PFSK-1 (cell line): ENCODE measurements around the gene CYBRD1.

Experiments used
- FOXP2 ChIP-seq: optimal IDR thresholded peaks from 2 replicates; pipeline ENCODE3; 2011; ENCODE audit warnings: borderline replicate concordance, control low read depth, inconsistent platforms; ENCODE audit not compliant: insufficient read depth; ENCODE audit errors: extremely low read length, extremely low read depth
- POLR2AphosphoS5 ChIP-seq: IDR thresholded peaks from 2 replicates; pipeline ENCODE4 v1.6.1; 2012; ENCODE audit warnings: low read depth, mild to moderate bottlenecking, control low read depth, low read length, moderate library complexity
- SIN3A ChIP-seq: IDR thresholded peaks from 2 replicates; pipeline ENCODE4 v1.6.1; 2012; ENCODE audit warnings: mild to moderate bottlenecking, low read length, moderate library complexity, borderline replicate concordance; ENCODE audit not compliant: insufficient read depth
- TAF1 ChIP-seq: IDR thresholded peaks from 2 replicates; pipeline ENCODE4 v1.6.1; 2012; ENCODE audit warnings: low read length, control low read depth, borderline replicate concordance; ENCODE audit not compliant: insufficient read depth
- TF ChIP-seq, protein P1 (sequence below), 2 experiments: IDR thresholded peaks; 2 replicates each; pipeline versions ENCODE4 v1.6.1 to v1.8.0; 2011 to 2012; ENCODE audit warnings: low read depth in 2 of 2, low read length in 2 of 2, control low read depth in 1 of 2, inconsistent platforms in 1 of 2, mild to moderate bottlenecking in 1 of 2, moderate library complexity in 1 of 2; ENCODE audit not compliant: insufficient read depth in 1 of 2

CYBRD1 gene

DNA sequence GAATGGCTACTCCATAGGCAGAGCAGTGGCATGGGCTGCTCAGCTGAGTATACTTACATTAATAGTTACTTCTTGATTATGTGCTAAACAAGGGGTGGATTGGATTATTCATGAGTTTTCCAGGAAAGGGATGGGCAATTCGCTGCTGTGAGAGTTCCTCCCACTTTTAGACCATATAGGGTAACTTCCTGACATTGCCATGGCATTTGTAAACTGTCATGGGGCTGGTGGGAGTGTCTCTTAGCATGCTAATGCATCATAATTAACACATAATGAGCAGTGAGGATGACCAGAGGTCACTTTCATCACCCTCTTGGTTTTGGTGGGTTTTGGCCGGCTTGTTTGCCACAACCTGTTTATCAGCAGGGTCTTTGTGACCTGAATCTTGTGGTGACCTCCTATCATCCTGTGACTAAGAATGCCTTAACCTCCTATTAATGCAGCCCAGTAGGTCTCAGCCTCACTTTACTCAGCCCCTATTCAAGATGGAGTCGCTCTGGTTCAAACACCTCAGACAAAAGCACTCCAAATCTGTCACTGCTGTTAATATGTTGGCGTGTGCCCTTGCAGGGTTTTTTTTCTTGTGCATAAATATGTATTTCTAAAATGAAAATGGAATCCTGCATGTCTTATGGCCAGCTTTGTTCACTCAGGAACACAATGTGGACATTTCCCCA is 56.0 kb downstream of the CYBRD1 start:
- no peak for TF ChIP-seq TAF1
- no peak for TF ChIP-seq POLR2AphosphoS5
- TF ChIP-seq FOXP2: no peak
- no peak for TF ChIP-seq SIN3A
- TF ChIP-seq, protein P1, sequence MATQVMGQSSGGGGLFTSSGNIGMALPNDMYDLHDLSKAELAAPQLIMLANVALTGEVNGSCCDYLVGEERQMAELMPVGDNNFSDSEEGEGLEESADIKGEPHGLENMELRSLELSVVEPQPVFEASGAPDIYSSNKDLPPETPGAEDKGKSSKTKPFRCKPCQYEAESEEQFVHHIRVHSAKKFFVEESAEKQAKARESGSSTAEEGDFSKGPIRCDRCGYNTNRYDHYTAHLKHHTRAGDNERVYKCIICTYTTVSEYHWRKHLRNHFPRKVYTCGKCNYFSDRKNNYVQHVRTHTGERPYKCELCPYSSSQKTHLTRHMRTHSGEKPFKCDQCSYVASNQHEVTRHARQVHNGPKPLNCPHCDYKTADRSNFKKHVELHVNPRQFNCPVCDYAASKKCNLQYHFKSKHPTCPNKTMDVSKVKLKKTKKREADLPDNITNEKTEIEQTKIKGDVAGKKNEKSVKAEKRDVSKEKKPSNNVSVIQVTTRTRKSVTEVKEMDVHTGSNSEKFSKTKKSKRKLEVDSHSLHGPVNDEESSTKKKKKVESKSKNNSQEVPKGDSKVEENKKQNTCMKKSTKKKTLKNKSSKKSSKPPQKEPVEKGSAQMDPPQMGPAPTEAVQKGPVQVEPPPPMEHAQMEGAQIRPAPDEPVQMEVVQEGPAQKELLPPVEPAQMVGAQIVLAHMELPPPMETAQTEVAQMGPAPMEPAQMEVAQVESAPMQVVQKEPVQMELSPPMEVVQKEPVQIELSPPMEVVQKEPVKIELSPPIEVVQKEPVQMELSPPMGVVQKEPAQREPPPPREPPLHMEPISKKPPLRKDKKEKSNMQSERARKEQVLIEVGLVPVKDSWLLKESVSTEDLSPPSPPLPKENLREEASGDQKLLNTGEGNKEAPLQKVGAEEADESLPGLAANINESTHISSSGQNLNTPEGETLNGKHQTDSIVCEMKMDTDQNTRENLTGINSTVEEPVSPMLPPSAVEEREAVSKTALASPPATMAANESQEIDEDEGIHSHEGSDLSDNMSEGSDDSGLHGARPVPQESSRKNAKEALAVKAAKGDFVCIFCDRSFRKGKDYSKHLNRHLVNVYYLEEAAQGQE (IDR thresholded peaks at IDR 0.05; ENCODE audit: insufficient read depth in 1 of 2, low read depth in 2 of 2, low read length in 2 of 2): no peak

DNA sequence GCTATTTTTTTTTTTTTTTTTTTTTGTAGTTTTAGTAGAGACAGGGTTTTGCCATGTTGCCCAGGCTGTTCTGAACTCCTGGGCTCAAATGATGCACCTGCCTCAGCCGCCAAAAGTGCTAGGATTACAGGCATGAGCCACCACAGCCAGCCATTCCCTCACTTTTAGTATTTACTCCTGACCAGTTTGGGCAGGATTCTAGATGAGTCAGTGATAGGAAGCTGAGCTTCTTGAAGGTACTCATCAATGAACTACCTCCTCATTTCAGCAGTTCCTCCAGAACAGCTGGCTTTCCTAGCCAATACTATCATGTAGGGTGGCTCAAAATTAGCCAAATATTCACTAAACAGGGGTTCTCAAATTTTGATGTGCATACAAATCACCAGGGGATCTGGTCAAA is 57.2 kb downstream of the CYBRD1 start:
- TF ChIP-seq FOXP2 (no peak), SIN3A (no peak), POLR2AphosphoS5 (no peak), TAF1 (no peak)
- TF ChIP-seq, protein P1 (IDR thresholded peaks at IDR 0.05; ENCODE audit: insufficient read depth in 1 of 2, low read depth in 2 of 2, low read length in 2 of 2): no peak

DNA sequence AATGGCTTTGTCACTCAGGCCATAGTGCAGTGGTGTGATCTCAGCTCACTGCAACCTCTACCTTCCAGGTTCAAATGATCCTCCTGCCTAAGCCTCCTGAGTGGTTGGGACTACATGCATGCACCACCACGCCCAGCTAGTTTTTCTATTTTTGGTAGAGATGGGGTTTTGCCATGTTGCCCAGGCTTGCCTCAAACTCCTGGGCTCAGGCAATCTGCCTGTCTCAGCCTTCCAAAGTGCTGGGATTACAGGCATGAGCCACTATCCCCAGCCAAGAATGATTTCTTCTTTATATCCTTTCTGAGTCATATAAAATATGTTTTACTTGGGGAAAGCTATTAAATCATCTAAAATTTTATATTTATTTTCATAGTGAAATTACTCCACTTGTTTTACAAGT is 61.3 kb downstream of the CYBRD1 start:
- TF ChIP-seq, protein P1 (IDR thresholded peaks at IDR 0.05; ENCODE audit: insufficient read depth in 1 of 2, low read depth in 2 of 2, low read length in 2 of 2): no peak
- TF ChIP-seq TAF1 (no peak), SIN3A (no peak), POLR2AphosphoS5 (no peak), FOXP2 (no peak)

DNA sequence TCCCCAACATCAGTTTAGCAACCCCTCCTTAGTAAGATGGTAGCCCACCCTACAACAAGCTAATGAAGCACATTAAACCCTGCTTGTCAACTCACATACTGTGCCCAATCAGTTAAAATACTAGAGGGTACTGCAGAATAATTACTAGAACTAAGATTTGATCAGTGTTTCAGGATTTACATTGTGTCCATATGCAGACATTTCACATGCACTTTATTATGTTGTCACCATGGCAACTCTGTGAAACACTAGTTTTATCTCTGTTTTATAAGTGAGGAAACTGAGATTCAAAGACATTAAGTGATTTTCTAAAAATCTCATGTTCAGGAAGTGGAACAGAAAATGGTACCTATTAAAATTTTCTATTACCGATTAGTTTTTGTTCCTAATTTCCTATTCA is 61.7 kb downstream of the CYBRD1 start:
- TF ChIP-seq TAF1: no peak
- no peak for TF ChIP-seq SIN3A
- TF ChIP-seq, protein P1 (IDR thresholded peaks at IDR 0.05; ENCODE audit: insufficient read depth in 1 of 2, low read depth in 2 of 2, low read length in 2 of 2): no peak
- no peak for TF ChIP-seq POLR2AphosphoS5
- TF ChIP-seq FOXP2: no peak
